ENCODE measurements around the gene NREP. TPM values are rescaled to one million over a fixed set of nuclear protein-coding genes. Genes with fewer than 3 reads are reported as not detected.

Gene NREP
- total and polyA plus RNA-seq, 10 donors = 12.9 to 54.5 (median 32.9) TPM

DNA sequence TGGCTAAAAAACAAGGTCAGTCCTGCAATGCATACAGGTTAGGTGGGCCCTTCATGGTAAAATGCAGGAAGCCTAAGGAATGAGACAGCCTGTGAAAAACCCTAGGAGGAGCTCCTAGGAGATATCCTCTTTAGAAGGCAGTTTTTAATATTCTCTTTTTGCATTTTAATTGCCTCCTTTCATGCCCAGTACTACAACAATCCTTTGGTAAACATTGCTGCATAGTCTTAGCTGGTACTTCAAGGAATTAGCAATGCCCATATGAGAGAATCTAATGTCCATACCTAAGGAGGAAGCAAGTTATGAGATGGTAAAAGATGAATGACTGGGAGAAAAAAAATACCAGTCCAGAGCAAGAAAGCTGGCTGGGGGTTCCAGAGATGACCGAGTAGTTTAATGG is 61.0 kb downstream of the NREP start:
- Histone ChIP-seq H3K4me3 (no peak overlapping the region), H3K27ac (no peak overlapping the region), H3K9me3 (no peaks in the 10 kb centered on the region), H3K27me3 (replicated peaks in 1 of 7) (no peaks in the 10 kb centered on the region), H3K4me1 (no peaks in the 10 kb centered on the region), H3K36me3 (no peaks in the 10 kb centered on the region)
- 84 to 94% (median 94%) methylated on average over 1 of the region's 1 CpG for WGBS, 5 donors
- intact Hi-C loops (cut with DNase I; ENCODE audit: low total_unique reads) = no loop called here
- no peak for DNase-seq
- TF ChIP-seq POLR2A (IDR thresholded peaks at IDR 0.05) = no peak
- TF ChIP-seq, protein P1, sequence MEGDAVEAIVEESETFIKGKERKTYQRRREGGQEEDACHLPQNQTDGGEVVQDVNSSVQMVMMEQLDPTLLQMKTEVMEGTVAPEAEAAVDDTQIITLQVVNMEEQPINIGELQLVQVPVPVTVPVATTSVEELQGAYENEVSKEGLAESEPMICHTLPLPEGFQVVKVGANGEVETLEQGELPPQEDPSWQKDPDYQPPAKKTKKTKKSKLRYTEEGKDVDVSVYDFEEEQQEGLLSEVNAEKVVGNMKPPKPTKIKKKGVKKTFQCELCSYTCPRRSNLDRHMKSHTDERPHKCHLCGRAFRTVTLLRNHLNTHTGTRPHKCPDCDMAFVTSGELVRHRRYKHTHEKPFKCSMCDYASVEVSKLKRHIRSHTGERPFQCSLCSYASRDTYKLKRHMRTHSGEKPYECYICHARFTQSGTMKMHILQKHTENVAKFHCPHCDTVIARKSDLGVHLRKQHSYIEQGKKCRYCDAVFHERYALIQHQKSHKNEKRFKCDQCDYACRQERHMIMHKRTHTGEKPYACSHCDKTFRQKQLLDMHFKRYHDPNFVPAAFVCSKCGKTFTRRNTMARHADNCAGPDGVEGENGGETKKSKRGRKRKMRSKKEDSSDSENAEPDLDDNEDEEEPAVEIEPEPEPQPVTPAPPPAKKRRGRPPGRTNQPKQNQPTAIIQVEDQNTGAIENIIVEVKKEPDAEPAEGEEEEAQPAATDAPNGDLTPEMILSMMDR (IDR thresholded peaks at IDR 0.05 in 8 of 11, conservative IDR thresholded peaks at IDR 0.05 in 3 of 11) = no peak

DNA sequence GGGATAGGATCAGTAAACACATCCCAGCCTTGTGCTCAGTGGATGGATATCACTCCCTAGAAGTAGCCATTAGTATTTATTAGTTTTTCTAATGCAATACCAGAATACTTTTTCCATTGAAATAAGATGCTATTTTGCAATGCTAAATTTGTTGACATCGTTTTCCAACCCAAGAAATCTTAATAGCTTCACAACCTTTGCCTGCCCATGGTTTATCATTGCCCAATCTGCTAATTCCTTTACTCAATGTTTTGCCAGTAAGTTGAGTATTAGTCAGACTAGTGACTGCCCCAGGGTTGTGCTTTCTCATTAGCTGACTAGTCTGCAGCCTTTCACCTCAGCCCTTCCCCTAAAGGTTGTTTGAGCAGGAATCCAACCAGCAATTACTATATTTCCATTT is 62.9 kb downstream of the NREP start:
- Histone ChIP-seq H3K27me3 (replicated peaks in 1 of 7) (no peaks in the 10 kb centered on the region), H3K36me3 (no peaks in the 10 kb centered on the region), H3K4me1 (no peaks in the 10 kb centered on the region), H3K27ac (no peak overlapping the region), H3K4me3 (no peak overlapping the region), H3K9me3 (no peaks in the 10 kb centered on the region)
- intact Hi-C loops (cut with DNase I; ENCODE audit: low total_unique reads) = no loop called here
- 50 to 88% (median 74%) methylated on average over 1 of the region's 1 CpG for WGBS, 5 donors
- TF ChIP-seq POLR2A (IDR thresholded peaks at IDR 0.05) = no peak
- TF ChIP-seq POLR2AphosphoS5 (IDR thresholded peaks at IDR 0.05) = no peak
- TF ChIP-seq, protein P1 (IDR thresholded peaks at IDR 0.05 in 8 of 11, conservative IDR thresholded peaks at IDR 0.05 in 3 of 11) = no peak
- no peak for DNase-seq

DNA sequence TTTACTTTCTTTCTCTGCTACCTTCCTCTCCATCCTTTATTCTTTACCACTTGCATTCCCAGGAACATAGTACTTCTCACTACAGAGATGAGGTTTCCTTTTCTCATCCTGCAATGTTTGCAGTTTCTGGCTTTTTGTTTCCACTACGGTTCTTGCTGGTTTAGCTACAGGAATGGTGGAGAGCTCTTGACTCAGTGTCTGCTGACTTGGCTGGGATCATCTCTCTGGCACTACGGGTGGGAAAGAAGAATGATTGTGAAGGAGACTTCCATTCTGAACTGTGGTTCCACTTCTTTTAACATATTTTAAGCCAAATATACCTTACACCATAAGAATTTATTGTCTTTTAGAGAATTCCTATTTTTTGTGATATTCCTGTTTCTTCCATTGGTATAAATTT is 65.1 kb downstream of the NREP start:
- no peak for DNase-seq
- no peaks in the 10 kb centered on the region for H3K9me3 ChIP-seq
- no peak overlapping the region for H3K4me3 ChIP-seq
- H3K27me3 ChIP-seq (replicated peaks in 1 of 7) = no peaks in the 10 kb centered on the region
- 78 to 90% (median 82%) methylated on average over 2 of the region's 2 CpGs for WGBS, 5 donors
- H3K36me3 ChIP-seq = no peaks in the 10 kb centered on the region
- no peak overlapping the region for H3K27ac ChIP-seq
- TF ChIP-seq, protein P1 (IDR thresholded peaks at IDR 0.05 in 8 of 11, conservative IDR thresholded peaks at IDR 0.05 in 3 of 11) = no peak
- TF ChIP-seq POLR2AphosphoS5 (IDR thresholded peaks at IDR 0.05) (no peak), POLR2A (IDR thresholded peaks at IDR 0.05) (no peak)
- no peaks in the 10 kb centered on the region for H3K4me1 ChIP-seq
- intact Hi-C loops (cut with DNase I; ENCODE audit: low total_unique reads) = no loop called here

DNA sequence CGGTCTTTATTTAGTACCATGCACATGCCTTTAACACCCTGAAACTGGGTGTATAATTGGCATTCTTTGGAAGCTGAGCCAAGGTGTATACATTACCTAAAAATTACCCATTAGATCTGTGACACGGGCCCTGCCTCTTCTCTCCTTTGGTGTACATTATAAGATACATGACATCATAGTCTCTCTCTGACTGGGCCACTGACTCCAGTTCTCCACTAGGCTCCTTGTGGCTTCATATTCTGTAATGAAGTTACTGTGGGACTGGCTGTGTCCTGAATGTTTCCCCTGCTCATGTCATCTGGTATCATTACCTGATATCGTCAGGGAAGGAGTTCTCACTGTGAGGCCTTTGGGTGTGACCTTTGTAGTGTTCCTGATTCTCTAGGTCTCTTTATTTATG is 65.5 kb downstream of the NREP start:
- Histone ChIP-seq H3K4me3 (no peak overlapping the region), H3K9me3 (no peaks in the 10 kb centered on the region), H3K27ac (no peak overlapping the region), H3K27me3 (replicated peaks in 1 of 7) (no peaks in the 10 kb centered on the region), H3K36me3 (no peaks in the 10 kb centered on the region), H3K4me1 (no peaks in the 10 kb centered on the region)
- DNase-seq = no peak
- intact Hi-C loops (cut with DNase I; ENCODE audit: low total_unique reads) = no loop called here
- 88 to 93% (median 90%) methylated on average over 3 of the region's 3 CpGs for WGBS, 5 donors
- TF ChIP-seq POLR2A (IDR thresholded peaks at IDR 0.05) (no peak), POLR2AphosphoS5 (IDR thresholded peaks at IDR 0.05) (no peak)
- TF ChIP-seq, protein P1 (IDR thresholded peaks at IDR 0.05 in 8 of 11, conservative IDR thresholded peaks at IDR 0.05 in 3 of 11) = no peak

Data from spleen (tissue), 11 donors.